Smooth muscle cell (in vitro differentiated cells): Measurements from ENCODE around the gene SRGN. TPM values are rescaled to one million over a fixed set of nuclear protein-coding genes. Genes with fewer than 3 reads are reported as not detected.

Source experiments
- DNase-seq: peaks from one replicate; lab custom pipeline; 2025; ENCODE audit not compliant: unreplicated experiment; lab: John Stamatoyannopoulos, UW
- H2AFZ ChIP-seq: fragments of 200-600 bp; sonication (generic); 2 replicates; pipeline ENCODE4 v1.6.0; 2016; ENCODE audit warnings: antibody characterized with exemption, low read depth, mild to moderate bottlenecking
- H3F3A ChIP-seq: fragments of 200-600 bp; sonication (generic); 2 replicates; pipeline ENCODE4 v1.6.0; 2017; ENCODE audit warnings: antibody characterized with exemption, low read depth
- H3K27ac ChIP-seq: fragments of 200-600 bp; sonication (generic); 2 replicates; pipeline ENCODE4 v1.5.1; 2016; ENCODE audit warnings: low read depth, mild to moderate bottlenecking
- H3K27me3 ChIP-seq: fragments of 200-600 bp; sonication (generic); 2 replicates; pipeline ENCODE4 v1.6.1; 2016; ENCODE audit warnings: low read depth, mild to moderate bottlenecking
- H3K36me3 ChIP-seq: fragments of 200-600 bp; sonication (generic); 2 replicates; pipeline ENCODE4 v1.5.1; 2016; ENCODE audit warnings: low read depth
- H3K4me1 ChIP-seq: fragments of 200-600 bp; sonication (generic); 2 replicates; pipeline ENCODE4 v1.5.1; 2016; ENCODE audit warnings: low read depth
- H3K4me2 ChIP-seq: fragments of 200-600 bp; sonication (generic); 2 replicates; pipeline ENCODE4 v1.6.0; 2016; ENCODE audit warnings: mild to moderate bottlenecking
- H3K4me3 ChIP-seq: fragments of 200-600 bp; sonication (generic); 2 replicates; pipeline ENCODE4 v1.5.1; 2016; ENCODE audit warnings: mild to moderate bottlenecking
- H3K79me2 ChIP-seq: fragments of 200-600 bp; sonication (generic); 2 replicates; pipeline ENCODE4 v1.6.0; 2016; ENCODE audit warnings: low read depth, mild to moderate bottlenecking
- H3K9ac ChIP-seq: fragments of 200-600 bp; sonication (generic); 2 replicates; pipeline ENCODE4 v1.6.0; 2016; ENCODE audit warnings: low read depth
- H3K9me3 ChIP-seq: fragments of 200-600 bp; sonication (generic); replicated peaks from 2 replicates; pipeline ENCODE4 v1.5.1; 2016; ENCODE audit warnings: low read depth
- H4K20me1 ChIP-seq: fragments of 200-600 bp; sonication (generic); 2 replicates; pipeline ENCODE4 v1.6.0; 2016; ENCODE audit warnings: low read depth
- CTCF ChIP-seq: fragments of 200-600 bp; sonication (generic); IDR thresholded peaks from 2 replicates; pipeline ENCODE4 v1.5.1; 2017; ENCODE audit warnings: borderline replicate concordance, mild to moderate bottlenecking, antibody characterized with exemption; ENCODE audit not compliant: insufficient read depth, poor library complexity, severe bottlenecking
- WGBS: methylation state at CpG from one replicate; pipeline ENCODE4 v1.1.7; 2016; ENCODE audit warnings: low lambda C conversion rate; 5-methylcytosine and 5-hydroxymethylcytosine counted together
- polyA plus RNA-seq: library from polyadenylated mRNA; unstranded; fragments of >200 nt; fragmentation: Nextera tagmentation; extraction: Ambion mirVana; gene quantifications from 2 replicates; pipeline ENCODE4 v1.2.1, GENCODE V29; 2016
- total RNA-seq: library from RNA; depleted of rRNA; stranded (reverse); fragments of >200 nt; gene quantifications from 2 replicates; pipeline ENCODE4 v1.2.3, GENCODE V29; 2014

SRGN gene
- total and polyA plus RNA-seq, 2 experiments from 2014 or later, result not detected

- no peaks in the 10 kb centered on the region for H3K79me2 ChIP-seq
- no peak for DNase-seq
- H3K4me3 ChIP-seq, result no peak overlapping the region
- TF ChIP-seq CTCF, result no peak
- H3K9me3 ChIP-seq, result no peaks in the 10 kb centered on the region
- H3F3A ChIP-seq, result no peaks in the 10 kb centered on the region
- H3K4me1 ChIP-seq, result no peaks in the 10 kb centered on the region
- WGBS, result 95% methylated on average over 5 of the region's 5 CpGs
- no peak overlapping the region for H3K4me2 ChIP-seq
- H3K27ac ChIP-seq, result no peak overlapping the region
- no peaks in the 10 kb centered on the region for H3K36me3 ChIP-seq
- H3K9ac ChIP-seq, result no peak overlapping the region
- H3K27me3 ChIP-seq, result no peaks in the 10 kb centered on the region
- H4K20me1 ChIP-seq, result no peaks in the 10 kb centered on the region
- no peak overlapping the region for H2AFZ ChIP-seq
These were observed 19.4 kb upstream of the SRGN start for GRCh38 chr10:69068549-69068948.

GRCh38 chr10:69069090-69070042 lies 18.5 kb upstream of the SRGN start:
- Histone ChIP-seq H3K4me2 (no peak overlapping the region), H3K4me1 (no peaks in the 10 kb centered on the region), H3K27me3 (no peaks in the 10 kb centered on the region), H3K27ac (no peak overlapping the region), H4K20me1 (no peaks in the 10 kb centered on the region), H3K79me2 (no peaks in the 10 kb centered on the region), H3K9me3 (no peaks in the 10 kb centered on the region), H3K36me3 (no peaks in the 10 kb centered on the region), H3K4me3 (no peak overlapping the region), H3K9ac (no peak overlapping the region), H2AFZ (no peak overlapping the region), H3F3A (no peaks in the 10 kb centered on the region)
- 74% methylated on average over 19 of the region's 19 CpGs for WGBS
- no peak for DNase-seq
- no peak for TF ChIP-seq CTCF

- Histone ChIP-seq H3K9ac (no peak overlapping the region), H4K20me1 (no peaks in the 10 kb centered on the region), H3F3A (no peaks in the 10 kb centered on the region), H3K4me1 (no peaks in the 10 kb centered on the region), H2AFZ (no peak overlapping the region), H3K4me3 (no peak overlapping the region), H3K27ac (no peak overlapping the region), H3K36me3 (no peaks in the 10 kb centered on the region), H3K79me2 (no peaks in the 10 kb centered on the region), H3K27me3 (no peaks in the 10 kb centered on the region), H3K9me3 (no peaks in the 10 kb centered on the region), H3K4me2 (no peak overlapping the region)
- TF ChIP-seq CTCF, result no peak
- 92% methylated on average over 4 of the region's 4 CpGs for WGBS
- no peak for DNase-seq
These were observed 17.0 kb upstream of the SRGN start for GRCh38 chr10:69070951-69071350.
